ENCODE results near the gene TPX2.

DNA sequence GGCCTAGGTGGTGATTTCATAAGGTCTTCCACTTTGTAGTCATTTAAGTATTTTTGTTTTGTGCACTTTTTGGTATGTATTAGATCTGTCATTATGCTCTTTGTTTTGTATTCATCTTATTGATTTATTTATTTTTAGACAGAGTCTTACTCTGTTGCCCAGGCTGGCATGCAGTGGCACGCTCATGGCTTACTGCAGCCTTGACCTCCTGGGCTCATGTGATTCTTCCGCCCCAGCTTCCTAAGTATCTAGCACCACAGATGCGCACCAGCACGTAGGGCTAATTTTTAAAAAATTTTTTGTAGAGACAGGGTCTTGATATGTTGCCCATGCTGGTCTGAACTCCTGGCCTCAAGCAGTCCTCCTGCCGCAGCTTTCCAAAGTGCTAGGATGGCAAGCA, 30.6 kb downstream of the TPX2 start:
- TF ChIP-seq, protein P1, sequence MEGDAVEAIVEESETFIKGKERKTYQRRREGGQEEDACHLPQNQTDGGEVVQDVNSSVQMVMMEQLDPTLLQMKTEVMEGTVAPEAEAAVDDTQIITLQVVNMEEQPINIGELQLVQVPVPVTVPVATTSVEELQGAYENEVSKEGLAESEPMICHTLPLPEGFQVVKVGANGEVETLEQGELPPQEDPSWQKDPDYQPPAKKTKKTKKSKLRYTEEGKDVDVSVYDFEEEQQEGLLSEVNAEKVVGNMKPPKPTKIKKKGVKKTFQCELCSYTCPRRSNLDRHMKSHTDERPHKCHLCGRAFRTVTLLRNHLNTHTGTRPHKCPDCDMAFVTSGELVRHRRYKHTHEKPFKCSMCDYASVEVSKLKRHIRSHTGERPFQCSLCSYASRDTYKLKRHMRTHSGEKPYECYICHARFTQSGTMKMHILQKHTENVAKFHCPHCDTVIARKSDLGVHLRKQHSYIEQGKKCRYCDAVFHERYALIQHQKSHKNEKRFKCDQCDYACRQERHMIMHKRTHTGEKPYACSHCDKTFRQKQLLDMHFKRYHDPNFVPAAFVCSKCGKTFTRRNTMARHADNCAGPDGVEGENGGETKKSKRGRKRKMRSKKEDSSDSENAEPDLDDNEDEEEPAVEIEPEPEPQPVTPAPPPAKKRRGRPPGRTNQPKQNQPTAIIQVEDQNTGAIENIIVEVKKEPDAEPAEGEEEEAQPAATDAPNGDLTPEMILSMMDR (IDR thresholded peaks at IDR 0.05), result no peak
- TF ChIP-seq EP300 (IDR thresholded peaks at IDR 0.05) (no peak), POLR2A (IDR thresholded peaks at IDR 0.05) (no peak)
